ENCODE results near the gene RPL9.
"Not testable (repeated sequence)": the region's sequence is repeated elsewhere in the genome, so short reads cannot be mapped to it uniquely, and the experiment has no call there.

The RPL9 gene

GRCh38 chr4:39427520-39428114 is 31.1 kb downstream of the RPL9 start:
- DNase-seq (ENCODE audit: extremely low read depth in 1 of 2, low read depth in 1 of 2), result no peak

- DNase-seq (ENCODE audit: extremely low read depth in 1 of 2, low read depth in 1 of 2), result no peak
Measured at GRCh38 chr4:39426728-39427127, 32.0 kb downstream of the RPL9 start.

- DNase-seq (ENCODE audit: extremely low read depth in 1 of 2, low read depth in 1 of 2), result not testable (repeated sequence)
Measured at GRCh38 chr4:39425297-39425696, 33.4 kb downstream of the RPL9 start.

GRCh38 chr4:39422247-39422646 is 36.5 kb downstream of the RPL9 start:
- DNase-seq (ENCODE audit: extremely low read depth in 1 of 2, low read depth in 1 of 2), result no peak

- DNase-seq (ENCODE audit: extremely low read depth in 1 of 2, low read depth in 1 of 2), result no peak
Measured at GRCh38 chr4:39415678-39416283, 42.9 kb downstream of the RPL9 start.

GRCh38 chr4:39411561-39411960 is 47.2 kb downstream of the RPL9 start:
- not testable (repeated sequence) for DNase-seq (ENCODE audit: extremely low read depth in 1 of 2, low read depth in 1 of 2)

- no peak for DNase-seq (ENCODE audit: extremely low read depth in 1 of 2, low read depth in 1 of 2)
Measured at GRCh38 chr4:39410415-39410814, 48.3 kb downstream of the RPL9 start.

GRCh38 chr4:39407584-39407885 is 51.2 kb downstream of the RPL9 start:
- no peak for DNase-seq (ENCODE audit: extremely low read depth in 1 of 2, low read depth in 1 of 2)

- DNase-seq (ENCODE audit: extremely low read depth in 1 of 2, low read depth in 1 of 2), result no peak
Measured at GRCh38 chr4:39406763-39407583, 51.7 kb downstream of the RPL9 start, which contains the start of gene KLB. TSS of gene KLB (plus strand) at chr4:39406930. CDS start at chr4:39406950, 20 bp downstream.

Data from activated CD8-positive, alpha-beta memory T cell treated with anti-CD3 and anti-CD28 coated beads for 1 hour (primary cell).